Measurements from ENCODE around the gene KIRREL3. TPM values are rescaled to one million over a fixed set of nuclear protein-coding genes. Genes with fewer than 3 reads are reported as not detected.
A peak's percentile ranks its signal among the peaks of the same experiment; 100 is the strongest.

Gene KIRREL3
- polyA plus RNA-seq, 2 of the 4 experiments (the other 2 are of a cell fraction) = 3.0 to 11.0 TPM

GRCh38 chr11:126969865-126970479, 30.6 kb downstream of the KIRREL3 start (continued):
- TF ChIP-seq, protein P1, sequence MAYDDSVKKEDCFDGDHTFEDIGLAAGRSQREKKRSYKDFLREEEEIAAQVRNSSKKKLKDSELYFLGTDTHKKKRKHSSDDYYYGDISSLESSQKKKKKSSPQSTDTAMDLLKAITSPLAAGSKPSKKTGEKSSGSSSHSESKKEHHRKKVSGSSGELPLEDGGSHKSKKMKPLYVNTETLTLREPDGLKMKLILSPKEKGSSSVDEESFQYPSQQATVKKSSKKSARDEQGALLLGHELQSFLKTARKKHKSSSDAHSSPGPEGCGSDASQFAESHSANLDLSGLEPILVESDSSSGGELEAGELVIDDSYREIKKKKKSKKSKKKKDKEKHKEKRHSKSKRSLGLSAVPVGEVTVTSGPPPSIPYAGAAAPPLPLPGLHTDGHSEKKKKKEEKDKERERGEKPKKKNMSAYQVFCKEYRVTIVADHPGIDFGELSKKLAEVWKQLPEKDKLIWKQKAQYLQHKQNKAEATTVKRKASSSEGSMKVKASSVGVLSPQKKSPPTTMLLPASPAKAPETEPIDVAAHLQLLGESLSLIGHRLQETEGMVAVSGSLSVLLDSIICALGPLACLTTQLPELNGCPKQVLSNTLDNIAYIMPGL (CRISPR knock-in tag; IDR thresholded peaks at IDR 0.05; ENCODE audit: borderline replicate concordance) = no peak
- no peak for TF ChIP-seq HEYL (CRISPR knock-in tag; IDR thresholded peaks at IDR 0.05)
- TF ChIP-seq, protein P2, sequence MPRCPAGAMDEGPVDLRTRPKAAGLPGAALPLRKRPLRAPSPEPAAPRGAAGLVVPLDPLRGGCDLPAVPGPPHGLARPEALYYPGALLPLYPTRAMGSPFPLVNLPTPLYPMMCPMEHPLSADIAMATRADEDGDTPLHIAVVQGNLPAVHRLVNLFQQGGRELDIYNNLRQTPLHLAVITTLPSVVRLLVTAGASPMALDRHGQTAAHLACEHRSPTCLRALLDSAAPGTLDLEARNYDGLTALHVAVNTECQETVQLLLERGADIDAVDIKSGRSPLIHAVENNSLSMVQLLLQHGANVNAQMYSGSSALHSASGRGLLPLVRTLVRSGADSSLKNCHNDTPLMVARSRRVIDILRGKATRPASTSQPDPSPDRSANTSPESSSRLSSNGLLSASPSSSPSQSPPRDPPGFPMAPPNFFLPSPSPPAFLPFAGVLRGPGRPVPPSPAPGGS (IDR thresholded peaks at IDR 0.05) = no peak

- H3K4me1 ChIP-seq = peaks cover 27% of the 10 kb centered on the region
- 0 out of 3 replicates have a peak, but pooled peaks cover 15% of the 10 kb centered on the region for H3K9me3 ChIP-seq
- ChIA-PET CTCF (interaction anchor here (1.5 kb wide), 1 partner anchor 38 kb away, joined by 3 read pairs; no protein-coding TSS in a partner anchor), POLR2A (no interaction called here)
- no peak overlapping the region for H3K4me3 ChIP-seq
- H3K27ac ChIP-seq = peak overlapping the region in 1 of 2 experiments; percentile 83; a peak in 3 of 6 replicates
- FAIRE-seq (no peak), ATAC-seq (no peak), DNase-seq (ENCODE audit: low read depth in 1 of 2, low spot score in 1 of 2) (no peak)
- H3K4me2 ChIP-seq = no peak overlapping the region
- TF ChIP-seq, protein P3, sequence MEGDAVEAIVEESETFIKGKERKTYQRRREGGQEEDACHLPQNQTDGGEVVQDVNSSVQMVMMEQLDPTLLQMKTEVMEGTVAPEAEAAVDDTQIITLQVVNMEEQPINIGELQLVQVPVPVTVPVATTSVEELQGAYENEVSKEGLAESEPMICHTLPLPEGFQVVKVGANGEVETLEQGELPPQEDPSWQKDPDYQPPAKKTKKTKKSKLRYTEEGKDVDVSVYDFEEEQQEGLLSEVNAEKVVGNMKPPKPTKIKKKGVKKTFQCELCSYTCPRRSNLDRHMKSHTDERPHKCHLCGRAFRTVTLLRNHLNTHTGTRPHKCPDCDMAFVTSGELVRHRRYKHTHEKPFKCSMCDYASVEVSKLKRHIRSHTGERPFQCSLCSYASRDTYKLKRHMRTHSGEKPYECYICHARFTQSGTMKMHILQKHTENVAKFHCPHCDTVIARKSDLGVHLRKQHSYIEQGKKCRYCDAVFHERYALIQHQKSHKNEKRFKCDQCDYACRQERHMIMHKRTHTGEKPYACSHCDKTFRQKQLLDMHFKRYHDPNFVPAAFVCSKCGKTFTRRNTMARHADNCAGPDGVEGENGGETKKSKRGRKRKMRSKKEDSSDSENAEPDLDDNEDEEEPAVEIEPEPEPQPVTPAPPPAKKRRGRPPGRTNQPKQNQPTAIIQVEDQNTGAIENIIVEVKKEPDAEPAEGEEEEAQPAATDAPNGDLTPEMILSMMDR (IDR thresholded peaks at IDR 0.05) = no peak
- TF ChIP-seq, protein P4, sequence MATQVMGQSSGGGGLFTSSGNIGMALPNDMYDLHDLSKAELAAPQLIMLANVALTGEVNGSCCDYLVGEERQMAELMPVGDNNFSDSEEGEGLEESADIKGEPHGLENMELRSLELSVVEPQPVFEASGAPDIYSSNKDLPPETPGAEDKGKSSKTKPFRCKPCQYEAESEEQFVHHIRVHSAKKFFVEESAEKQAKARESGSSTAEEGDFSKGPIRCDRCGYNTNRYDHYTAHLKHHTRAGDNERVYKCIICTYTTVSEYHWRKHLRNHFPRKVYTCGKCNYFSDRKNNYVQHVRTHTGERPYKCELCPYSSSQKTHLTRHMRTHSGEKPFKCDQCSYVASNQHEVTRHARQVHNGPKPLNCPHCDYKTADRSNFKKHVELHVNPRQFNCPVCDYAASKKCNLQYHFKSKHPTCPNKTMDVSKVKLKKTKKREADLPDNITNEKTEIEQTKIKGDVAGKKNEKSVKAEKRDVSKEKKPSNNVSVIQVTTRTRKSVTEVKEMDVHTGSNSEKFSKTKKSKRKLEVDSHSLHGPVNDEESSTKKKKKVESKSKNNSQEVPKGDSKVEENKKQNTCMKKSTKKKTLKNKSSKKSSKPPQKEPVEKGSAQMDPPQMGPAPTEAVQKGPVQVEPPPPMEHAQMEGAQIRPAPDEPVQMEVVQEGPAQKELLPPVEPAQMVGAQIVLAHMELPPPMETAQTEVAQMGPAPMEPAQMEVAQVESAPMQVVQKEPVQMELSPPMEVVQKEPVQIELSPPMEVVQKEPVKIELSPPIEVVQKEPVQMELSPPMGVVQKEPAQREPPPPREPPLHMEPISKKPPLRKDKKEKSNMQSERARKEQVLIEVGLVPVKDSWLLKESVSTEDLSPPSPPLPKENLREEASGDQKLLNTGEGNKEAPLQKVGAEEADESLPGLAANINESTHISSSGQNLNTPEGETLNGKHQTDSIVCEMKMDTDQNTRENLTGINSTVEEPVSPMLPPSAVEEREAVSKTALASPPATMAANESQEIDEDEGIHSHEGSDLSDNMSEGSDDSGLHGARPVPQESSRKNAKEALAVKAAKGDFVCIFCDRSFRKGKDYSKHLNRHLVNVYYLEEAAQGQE (IDR thresholded peaks at IDR 0.05) = no peak
- TF ChIP-seq CHD4 (IDR thresholded peaks at IDR 0.05; ENCODE audit: borderline replicate concordance) = no peak
- no peak for TF ChIP-seq RCOR1 (IDR thresholded peaks at IDR 0.05; ENCODE audit: low read depth, low read length)
- no peak for TF ChIP-seq CBX8 (IDR thresholded peaks at IDR 0.05)
- TF ChIP-seq JUN (IDR thresholded peaks at IDR 0.05) = no peak
- no peak for TF ChIP-seq HES2 (IDR thresholded peaks at IDR 0.05)
- no peak for TF ChIP-seq HOXB13 (CRISPR knock-in tag; IDR thresholded peaks at IDR 0.05; ENCODE audit: low read depth)
- TF ChIP-seq, protein P1 (CRISPR knock-in tag; IDR thresholded peaks at IDR 0.05; ENCODE audit: borderline replicate concordance) = no peak
- no peak for TF ChIP-seq ZSCAN20 (CRISPR knock-in tag; IDR thresholded peaks at IDR 0.05)
- no peak for TF ChIP-seq EHF (CRISPR knock-in tag; IDR thresholded peaks at IDR 0.05)
- no peak for TF ChIP-seq MYC (IDR thresholded peaks at IDR 0.05; ENCODE audit: borderline replicate concordance, low read length)
- no peak for TF ChIP-seq FOSB (CRISPR knock-in tag; IDR thresholded peaks at IDR 0.05)
- no peak for TF ChIP-seq CBX2 (IDR thresholded peaks at IDR 0.05; ENCODE audit: borderline replicate concordance, low read depth)
- TF ChIP-seq SREBF2 (IDR thresholded peaks at IDR 0.05) = no peak
- TF ChIP-seq ZFP36 (IDR thresholded peaks at IDR 0.05; ENCODE audit: borderline replicate concordance, partially characterized antibody) = no peak
- WGBS (ENCODE audit: missing lambda C conversion rate) = 85% methylated on average over 14 of the region's 14 CpGs
These were observed 31.7 kb downstream of the KIRREL3 start for GRCh38 chr11:126968915-126969314.

Measured in A549 (cell line).